ENCODE results near the gene EFR3B.
"Not testable (repeated sequence)": the region's sequence is repeated elsewhere in the genome, so short reads cannot be mapped to it uniquely, and the experiment has no call there.

The EFR3B gene

DNA sequence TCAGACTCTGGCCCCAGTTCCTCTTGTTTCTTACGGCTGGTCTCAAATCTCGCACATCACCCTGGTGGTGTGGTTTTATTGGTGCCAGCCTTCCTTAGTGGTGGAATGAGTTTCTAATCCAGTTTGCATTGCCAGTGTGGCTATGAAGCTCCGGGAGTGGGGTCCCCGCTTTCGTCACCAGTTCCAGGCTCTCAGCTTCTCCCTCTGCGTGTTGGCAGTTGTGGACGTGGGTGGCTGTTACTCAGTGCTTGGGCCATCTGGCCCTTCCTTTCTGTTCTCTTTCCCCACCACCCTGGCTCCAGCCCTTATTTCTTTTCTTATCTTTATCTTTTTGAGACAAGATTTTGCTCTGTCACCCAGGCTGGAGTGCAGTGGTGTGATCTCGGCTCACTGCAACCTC lies 30.1 kb downstream of the EFR3B start:
- no peak for DNase-seq (ENCODE audit: low read depth, low spot score)

DNA sequence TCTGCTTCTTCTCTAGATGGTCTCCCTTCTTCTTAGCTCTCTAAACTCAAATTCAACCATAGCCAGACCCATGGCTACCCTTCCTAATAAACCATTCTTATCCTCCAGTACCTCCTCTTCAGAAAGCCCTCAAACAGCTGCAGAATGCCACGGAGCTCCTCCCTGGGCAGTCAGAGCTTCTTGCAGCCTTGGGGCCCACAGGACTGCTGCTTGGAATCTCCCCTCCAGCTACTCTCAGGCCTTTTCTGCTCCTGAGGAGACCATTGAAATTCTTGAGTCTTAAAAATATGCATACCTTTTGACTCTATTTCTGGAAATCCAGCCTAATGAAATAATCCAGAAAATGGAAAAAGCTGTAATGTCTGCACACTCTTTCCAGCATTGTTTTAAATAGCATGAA lies 30.7 kb downstream of the EFR3B start:
- peak; percentile 49 for DNase-seq (ENCODE audit: low read depth, low spot score)

DNA sequence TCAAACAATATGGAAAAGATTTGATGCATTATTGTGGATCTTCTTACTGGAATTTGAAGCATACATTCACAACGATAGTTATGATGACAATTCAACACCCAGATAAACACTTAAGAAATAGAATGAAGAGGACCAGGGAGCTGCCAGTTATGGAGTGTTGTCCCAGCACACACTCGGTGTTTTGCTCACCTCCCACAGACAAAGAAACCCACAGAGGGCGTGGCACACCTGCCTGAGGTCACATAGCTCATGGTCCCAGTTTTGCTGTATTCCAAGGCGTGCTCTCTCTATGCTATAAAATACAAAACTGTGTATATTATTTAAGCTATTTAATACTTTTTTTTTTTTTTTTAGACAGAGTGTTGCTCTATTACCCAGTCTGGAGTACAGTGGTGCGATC lies 31.1 kb downstream of the EFR3B start:
- DNase-seq (ENCODE audit: low read depth, low spot score): no peak

DNA sequence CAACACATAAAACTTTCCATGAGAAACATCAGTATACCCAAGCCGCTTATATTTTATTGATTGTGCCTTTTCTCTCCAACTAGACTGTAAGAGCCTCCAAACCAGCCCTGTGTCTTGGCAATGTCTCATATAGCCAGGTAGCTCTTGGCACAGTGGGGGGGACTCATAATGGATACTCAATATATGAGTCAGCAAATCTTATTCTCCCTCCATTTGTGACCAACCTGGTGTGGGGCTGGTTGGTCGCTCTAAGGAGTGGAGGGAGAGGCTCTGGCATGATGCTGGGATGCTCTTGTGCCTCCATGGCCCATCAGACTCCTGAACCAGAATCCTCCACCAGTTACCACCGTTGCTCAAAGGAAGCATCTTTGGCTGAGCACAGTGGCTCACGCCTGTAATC lies 32.0 kb downstream of the EFR3B start:
- no peak for DNase-seq (ENCODE audit: low read depth, low spot score)

DNA sequence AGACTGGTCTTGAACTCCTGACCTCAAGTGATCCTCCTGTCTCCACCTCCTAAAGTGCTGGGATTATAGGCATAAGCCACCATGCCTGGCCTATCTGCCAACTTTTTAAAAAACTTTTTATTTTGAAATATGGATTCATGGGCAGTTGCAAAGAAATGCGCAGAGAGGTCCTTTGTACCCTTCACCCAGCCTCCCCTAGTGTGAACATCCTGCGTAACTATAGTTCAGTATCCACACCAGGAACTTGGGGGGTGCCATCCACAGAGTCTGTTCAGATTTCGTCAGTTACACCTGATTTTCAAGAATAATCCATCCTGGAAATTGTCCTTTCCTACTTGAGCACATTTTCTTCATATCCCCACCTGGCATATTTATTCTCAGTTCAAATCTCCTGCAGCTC lies 33.0 kb downstream of the EFR3B start:
- no peak for DNase-seq (ENCODE audit: low read depth, low spot score)

DNA sequence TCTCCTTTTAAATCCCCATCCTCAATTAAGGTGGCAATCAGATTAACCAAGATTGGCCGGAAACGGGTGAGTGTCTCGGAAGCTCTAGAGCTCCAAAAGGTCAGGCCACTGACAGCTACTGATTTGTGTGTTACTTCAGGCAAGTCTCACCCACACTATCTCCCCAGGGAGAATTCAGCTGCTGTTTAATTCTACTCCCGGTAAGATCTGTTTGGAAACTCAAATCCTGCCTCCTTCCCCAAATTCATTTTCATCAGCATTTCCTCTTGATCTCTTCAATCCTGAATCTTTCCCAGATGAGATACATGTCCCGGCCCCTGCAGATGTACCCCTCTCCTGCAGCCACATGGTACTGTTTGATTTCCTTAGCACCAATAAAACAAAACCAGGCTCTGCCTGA lies 34.9 kb downstream of the EFR3B start:
- DNase-seq (ENCODE audit: low read depth, low spot score): no peak

DNA sequence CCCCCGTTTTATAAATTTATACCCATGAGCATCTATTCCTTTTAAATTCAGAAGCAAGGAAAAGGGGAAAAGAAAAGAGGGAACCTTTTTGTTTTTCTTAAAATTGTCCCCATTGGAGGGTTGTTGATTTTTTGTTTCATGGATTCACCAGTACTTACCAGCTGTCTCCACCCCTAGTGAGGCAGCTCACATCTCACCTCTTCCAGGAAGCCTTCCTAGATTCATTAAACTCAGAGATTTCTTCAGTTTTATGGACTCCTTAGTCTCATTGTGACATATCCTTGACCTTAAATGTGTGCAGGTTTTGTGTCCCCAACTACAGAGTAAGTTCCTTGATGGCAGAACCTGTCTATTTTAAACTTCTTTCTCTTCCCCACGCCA lies 35.9 kb downstream of the EFR3B start:
- DNase-seq (ENCODE audit: low read depth, low spot score): no peak

DNA sequence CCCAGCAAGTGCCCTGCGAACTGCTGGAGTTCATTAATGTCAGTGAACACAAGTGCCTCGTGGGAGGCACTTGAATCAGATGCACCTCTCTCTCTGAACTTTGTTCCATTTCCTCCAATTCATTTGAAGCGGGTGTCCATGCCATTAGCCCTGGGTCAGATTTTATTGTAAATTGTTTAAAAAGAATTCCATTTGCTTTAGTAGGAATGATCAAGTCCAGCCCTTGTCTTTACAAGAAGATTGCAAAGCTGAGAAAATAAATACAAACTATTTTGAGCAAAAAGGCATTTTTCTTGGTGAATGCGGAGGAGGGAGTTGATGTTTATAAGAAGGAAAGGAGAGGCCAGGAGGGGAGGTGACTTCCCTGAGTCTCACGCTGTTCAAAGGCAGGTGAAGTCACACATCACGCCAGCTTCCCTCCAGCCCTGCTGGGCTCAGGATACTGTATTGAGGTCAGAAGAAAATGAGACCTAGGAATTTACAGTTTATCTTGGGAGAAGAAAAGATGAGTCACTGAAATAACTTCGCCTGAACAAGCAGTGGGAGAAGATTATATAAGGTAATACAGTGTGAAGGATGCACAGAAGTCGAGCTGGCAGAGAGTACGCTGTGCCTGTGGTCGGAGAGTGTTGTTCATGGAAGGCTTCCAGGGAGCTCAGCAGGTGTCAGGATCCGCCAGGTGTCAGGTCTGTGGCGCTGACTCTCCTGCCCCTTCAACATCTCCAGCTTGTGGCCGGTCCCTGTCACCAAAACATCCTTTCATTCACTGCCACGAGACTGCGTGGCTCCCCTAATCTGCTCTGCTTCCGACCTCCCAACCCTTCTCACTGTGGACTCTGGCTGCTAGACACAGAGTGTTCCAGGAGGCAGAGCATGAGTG lies 36.5 kb downstream of the EFR3B start:
- DNase-seq (ENCODE audit: low read depth, low spot score): no peak

DNA sequence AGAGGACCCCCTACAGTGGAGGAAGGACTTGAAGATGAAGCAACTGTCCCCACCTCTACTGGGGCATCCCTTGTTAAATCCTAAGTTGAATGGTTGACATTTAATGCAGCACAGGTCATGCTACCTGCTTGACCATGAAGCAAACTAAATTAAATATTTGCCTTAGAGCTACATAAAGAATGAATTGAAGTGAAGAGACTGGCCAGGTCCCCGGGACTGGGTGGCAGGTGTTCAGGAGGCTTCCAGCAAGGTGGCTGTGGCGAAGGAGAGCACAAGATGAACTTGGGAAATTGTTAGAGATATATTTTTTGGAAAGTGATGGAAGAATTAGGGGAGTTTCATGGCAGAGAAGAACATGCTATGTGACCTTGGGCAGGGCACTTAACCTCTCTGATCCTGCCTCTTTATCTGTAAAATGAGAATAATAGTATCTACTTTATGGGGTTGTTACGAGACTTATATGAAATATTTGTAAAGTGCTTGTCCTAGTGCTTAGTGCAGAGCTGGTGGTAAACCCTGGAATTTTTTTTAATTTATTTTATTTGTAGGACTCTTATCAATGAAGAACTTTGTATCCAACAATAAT lies 37.3 kb downstream of the EFR3B start:
- DNase-seq (ENCODE audit: low read depth, low spot score): no peak

DNA sequence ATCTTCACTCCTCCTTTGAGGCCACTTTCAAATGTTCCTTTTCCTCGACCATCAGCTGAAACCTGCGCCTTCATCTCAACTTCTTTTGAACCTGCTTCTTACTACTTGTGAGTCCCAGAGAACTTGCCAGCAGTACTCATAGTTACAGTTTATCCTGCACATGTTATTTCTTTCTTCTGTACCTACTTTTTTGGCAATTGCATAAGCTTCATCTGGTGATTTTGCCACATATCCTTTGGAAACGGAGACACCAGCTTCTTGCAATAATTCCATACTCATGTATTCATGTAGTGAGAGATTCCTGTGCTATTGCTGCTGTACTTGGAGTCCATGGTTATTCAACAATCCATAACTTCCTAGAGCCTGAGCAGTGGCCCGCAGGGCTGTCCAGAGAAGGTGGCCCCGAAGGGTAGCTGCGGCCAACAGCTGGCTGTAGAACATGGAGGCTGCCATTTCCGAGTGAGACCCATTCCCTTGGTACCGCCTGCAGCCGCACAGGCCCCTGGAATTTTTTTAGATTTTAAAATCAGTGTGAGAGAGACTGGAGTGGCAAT lies 39.4 kb downstream of the EFR3B start:
- no peak for DNase-seq (ENCODE audit: low read depth, low spot score)

DNA sequence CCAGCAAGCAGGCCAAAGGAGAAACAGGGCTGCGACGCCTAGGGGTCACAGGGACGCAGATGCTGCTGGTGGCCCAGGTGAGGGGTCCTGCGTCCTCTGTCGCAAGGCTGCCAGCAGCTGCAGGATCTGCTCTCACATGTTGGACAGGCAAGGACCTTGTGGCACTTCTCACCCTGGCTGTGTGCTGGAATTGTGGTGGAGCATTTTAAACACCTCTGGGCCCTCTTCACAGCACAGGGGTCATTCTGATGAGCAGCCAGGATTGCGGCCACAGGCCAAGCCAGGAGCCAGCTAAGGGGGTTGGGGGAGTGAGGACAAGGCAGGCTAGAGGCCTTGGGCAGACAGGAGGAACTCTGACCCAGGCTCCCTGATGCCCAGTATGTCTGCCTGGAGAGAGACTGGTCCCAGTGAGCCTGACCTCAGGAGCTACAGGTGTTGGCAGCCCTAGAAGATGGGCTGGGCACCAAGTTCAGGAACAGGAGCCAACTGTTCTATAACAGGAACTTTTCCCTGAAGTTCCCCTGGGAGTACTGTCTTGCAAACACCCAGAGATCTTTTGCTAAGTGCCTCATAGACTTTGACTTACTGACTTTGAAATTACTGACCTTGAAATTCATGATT lies 40.2 kb downstream of the EFR3B start:
- no peak for DNase-seq (ENCODE audit: low read depth, low spot score)

DNA sequence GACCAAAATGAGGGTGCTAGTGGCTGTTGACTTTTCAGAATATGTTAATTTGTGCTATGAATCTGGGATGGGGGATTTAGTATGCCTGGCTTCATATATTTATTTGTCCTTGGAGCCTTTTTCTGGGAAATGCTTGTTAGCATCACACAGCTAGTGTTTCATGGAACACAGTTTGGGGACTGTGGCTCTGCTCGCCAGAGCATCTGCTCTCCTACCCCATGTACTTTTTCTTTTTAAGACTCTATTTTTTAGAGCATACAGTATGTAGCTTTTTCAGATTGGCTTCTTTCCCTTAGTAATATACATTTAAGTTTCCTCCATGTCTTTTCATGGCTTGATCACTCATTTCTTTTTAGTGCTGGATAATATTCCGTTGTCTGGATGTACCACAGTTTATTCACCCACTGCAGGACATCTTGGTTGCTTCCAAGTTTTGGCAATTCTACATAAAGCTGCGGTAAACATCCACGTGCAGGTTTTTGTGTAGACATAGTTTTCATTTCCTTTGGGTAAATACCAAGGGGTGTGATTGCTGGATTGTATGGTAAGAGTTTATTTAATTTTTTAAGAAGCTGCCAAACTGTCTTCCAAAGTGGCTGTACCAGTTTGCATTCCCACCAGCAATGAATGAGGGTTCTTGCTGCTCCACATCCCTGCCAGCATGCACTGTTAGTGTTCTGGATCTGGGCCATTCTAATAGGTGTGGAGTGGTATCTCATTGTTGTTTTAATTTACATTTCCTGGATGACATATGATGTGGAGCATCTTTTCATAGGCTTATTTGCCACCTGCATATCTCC lies 44.1 kb downstream of the EFR3B start:
- DNase-seq (ENCODE audit: low read depth, low spot score): no peak

DNA sequence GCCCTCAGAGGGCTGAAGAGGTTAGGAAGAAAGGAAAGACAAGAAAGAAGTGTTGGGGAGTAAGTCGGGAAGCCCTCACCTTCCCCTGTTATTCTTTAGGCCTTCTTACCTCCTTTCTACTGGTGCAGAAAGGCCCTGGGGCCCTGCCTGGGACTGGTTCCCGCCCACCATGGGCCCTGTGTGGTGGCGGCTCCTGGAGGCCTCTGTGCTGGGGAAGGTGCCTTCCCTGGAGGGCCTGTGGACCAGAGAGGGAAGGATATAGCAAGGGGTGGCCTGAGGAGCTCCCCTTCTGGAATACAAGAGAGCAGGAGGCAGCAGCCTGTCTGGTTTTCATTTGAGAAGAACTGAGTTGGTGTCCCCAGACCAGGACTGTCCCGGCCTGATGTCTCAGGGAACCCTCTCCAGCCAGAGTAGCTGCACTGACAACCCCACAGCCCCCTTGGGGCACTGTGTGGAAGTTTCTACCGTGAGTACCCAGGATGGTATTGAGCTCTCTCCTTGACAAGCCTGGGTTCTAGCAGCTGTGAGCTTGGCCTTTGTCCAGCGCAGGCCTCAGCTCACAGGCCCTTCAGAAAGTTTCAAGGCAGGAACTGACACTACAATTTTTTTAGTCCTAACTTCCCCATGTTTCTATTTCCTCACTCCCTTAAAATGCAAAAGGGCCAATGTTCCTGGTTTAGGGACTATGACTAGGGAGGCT lies 47.1 kb downstream of the EFR3B start:
- peak; percentile 32 for DNase-seq (ENCODE audit: low read depth, low spot score)

DNA sequence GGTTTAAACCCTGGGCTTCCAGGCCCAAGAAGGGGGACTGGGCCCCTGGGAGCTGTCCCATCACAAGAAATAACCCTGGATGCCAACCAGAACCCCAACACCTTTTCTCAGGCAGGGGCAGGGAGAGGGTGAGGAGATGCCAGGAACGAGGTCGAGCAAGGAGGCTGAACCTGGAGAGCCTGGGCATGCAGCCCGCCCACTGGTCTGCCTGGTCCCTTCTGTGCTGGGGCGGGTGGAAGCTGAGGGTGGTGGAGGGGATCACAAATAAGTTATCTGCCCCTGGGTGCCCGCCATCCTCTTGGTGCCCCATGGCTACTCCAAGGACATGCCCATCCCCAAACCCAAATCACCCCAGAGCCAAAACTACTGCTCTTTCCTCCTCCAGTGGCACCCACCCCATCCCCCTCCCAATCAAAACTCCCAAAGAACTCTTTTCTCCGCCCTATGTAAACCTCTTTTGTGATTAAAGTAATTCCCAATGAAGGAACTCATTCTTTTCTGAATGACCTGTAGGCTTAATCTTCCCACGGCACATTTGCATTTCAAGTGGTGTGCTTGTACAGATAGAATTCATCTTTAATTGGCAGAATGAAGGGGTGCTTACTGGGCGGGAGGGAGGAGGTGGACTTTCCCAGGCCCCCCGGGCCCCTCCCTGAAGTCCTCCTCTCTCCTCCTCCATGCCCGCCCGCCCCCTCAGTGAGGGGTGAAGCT lies 47.9 kb downstream of the EFR3B start:
- no peak for DNase-seq (ENCODE audit: low read depth, low spot score)

DNA sequence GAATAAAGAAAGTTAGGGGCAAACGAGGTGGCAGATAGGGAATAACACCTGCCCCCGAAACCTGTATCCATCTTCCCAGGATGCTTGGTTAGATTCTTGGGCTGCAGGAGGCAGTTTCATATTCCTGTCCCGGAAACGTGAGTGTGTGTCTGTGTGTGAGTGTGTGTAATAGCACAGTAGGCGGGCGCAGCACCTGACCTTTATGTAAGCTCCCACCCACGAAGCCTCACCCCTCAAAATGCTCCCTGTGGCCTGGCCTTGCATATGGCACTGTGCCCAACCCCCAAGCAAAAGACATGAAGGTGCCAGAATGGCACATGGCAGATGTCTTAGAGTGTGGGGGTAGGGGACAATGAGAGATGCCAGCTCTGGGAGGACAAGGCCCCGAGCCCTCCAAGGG lies 48.9 kb downstream of the EFR3B start:
- DNase-seq (ENCODE audit: low read depth, low spot score): no peak

DNA sequence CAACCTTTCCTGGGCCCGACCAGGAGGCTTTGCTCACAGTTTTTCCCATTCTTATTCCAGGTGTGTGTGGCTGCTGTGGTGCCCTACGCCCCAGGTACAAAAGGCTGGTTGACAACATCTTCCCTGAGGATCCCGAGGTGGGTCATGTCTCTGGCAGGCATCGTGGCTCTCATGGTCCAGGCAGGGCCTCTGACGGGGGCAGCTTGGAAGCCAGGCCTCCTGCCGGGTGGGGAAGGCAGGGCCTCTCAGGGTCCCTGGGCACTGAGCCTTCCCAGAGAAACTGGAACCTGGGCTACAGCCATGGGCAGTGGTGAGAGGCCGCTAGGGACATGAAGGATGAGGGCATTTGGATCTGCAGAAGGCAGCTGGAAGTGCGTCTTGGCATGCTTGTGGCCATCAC lies 49.4 kb downstream of the EFR3B start:
- no peak for DNase-seq (ENCODE audit: low read depth, low spot score)

DNA sequence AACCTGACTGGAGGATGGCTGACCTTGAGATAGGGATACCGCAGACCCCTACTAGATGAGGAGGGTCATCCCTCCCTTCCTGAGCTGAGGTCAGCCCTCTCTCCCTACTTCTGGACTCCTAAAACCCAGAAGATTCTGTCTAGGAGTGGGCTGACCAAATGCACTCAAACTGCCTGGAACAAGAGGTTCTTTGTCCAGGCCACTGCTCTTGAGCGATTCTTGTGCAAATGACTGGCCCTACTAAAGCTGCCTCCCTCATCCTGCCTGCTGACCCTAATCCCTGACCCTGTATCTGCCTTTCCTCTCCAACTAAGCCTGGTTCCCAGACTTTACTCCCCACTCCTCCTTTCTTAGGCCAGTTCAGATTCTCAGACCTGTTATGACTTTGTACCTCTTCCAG lies 56.2 kb downstream of the EFR3B start:
- peak; percentile 49 for DNase-seq (ENCODE audit: low read depth, low spot score)

DNA sequence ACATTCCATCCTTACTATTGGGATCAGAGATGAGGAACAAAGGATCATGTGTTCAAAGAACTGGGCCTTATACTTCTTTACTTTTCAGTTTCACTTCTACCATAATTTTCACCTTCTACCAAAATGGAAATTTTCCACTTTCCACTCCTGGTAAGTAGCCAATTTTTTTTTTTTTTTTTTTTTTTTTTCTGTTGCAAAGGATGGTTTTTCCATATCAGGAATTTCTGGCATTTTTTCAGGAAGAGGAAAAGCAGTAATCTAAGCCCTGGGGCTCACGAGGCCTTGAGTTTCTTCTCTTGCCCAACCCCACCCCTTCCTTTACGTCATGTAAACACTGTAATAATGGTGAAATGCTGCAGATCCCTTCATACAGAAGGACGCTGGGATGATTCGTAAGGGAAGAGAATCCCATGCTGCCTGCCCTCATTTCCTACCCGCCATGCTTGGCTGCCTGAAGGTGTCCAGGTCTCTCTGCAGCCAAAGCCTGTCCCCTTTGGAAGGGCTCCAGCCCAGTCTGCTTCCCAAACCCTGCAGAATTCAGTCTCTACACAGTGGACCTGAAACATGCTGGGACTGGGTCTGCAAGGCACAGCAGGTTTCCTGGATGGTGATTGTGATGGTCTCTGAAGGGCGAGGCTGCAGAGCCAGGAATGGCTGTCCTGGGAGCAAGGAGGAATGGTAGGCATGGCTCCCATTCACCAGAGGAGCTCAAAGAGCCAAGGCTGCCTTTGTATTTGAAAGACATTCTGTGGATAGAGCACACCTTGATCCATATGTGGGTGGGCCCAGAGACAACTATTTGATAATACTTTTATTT lies 57.0 kb downstream of the EFR3B start:
- DNase-seq (ENCODE audit: low read depth, low spot score): peak; percentile 64

DNA sequence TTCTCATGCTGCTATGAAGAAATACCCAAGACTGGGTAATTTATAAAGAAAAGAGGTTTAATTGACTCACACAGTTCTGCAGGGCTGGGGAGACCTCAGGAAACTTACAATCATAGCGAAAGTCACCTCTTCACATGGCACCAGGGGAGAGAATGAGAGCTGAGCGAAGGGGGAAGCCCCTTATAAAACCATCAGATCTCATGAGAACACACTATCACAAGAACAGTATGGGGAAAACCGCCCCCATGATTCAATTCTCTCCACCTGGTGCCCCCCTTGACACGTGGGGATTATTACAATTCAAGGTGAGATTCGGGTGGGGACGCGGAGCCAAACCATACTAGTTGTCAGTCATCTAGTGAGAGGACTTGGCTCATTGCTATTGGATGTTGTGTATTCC lies 60.5 kb downstream of the EFR3B start:
- DNase-seq (ENCODE audit: low read depth, low spot score): not testable (repeated sequence)
